CD4-positive, alpha-beta T cell (primary cell): ENCODE measurements around the gene LMF1. TPM values are rescaled to one million over a fixed set of nuclear protein-coding genes. Genes with fewer than 3 reads are reported as not detected.

Experiments
- ATAC-seq: fragments of 200-7000 bp; cut with Tn5 transposase; one replicate; pipeline ENCODE4 v1.10.0; 2022; ENCODE audit warnings: mild to moderate bottlenecking; ENCODE audit not compliant: poor library complexity
- CTCF ChIA-PET: fragments of 350-600 bp; sonication (Branson Sonifier 250); formaldehyde crosslinking; loops from one replicate; lab custom pipeline; 2021; ENCODE audit warnings: antibody characterized with exemption, inconsistent platforms; lab: Charles Lee
- POLR2A ChIA-PET: fragments of 350-600 bp; sonication (Branson Sonifier 250); formaldehyde crosslinking; loops from one replicate; lab custom pipeline; 2021; ENCODE audit warnings: antibody characterized with exemption, inconsistent platforms; lab: Charles Lee
- DNase-seq, 14 experiments: peaks; one replicate each; pipeline ENCODE4 v3.0.0-alpha.2; 2013 to 2020; ENCODE audit warnings: mixed read lengths in 2 of 14
- H3K27ac ChIP-seq, 2 donors: one replicate each; pipeline versions ENCODE4 v1.5.1 to v1.7.0; 2013; ENCODE audit warnings: low read length in 2 of 2, low read depth in 1 of 2, mild to moderate bottlenecking in 1 of 2
- H3K27me3 ChIP-seq, 2 experiments: 1 replicate in 1 of 2; 2 replicates in 1 of 2; pipeline versions ENCODE4 v1.6.1 to v1.7.0; 2013; ENCODE audit warnings: low read length in 2 of 2, control low read depth in 1 of 2, mild to moderate bottlenecking in 1 of 2, moderate library complexity in 1 of 2; ENCODE audit not compliant: insufficient read depth in 2 of 2, control insufficient read depth in 1 of 2
- H3K36me3 ChIP-seq: one replicate; pipeline ENCODE4 v1.6.1; 2013; ENCODE audit warnings: low read length, control low read depth; ENCODE audit not compliant: insufficient read depth
- H3K4me1 ChIP-seq: one replicate; pipeline ENCODE4 v1.6.1; 2013; ENCODE audit warnings: low read length, control low read depth; ENCODE audit not compliant: insufficient read depth
- H3K4me3 ChIP-seq: one replicate; pipeline ENCODE4 v1.5.1; 2013; ENCODE audit warnings: mild to moderate bottlenecking, low read length, moderate library complexity
- H3K9me3 ChIP-seq, 2 experiments: 1 replicate in 1 of 2; 2 replicates in 1 of 2; pipeline versions ENCODE4 v1.6.1 to v1.7.0; 2013; ENCODE audit warnings: low read length in 2 of 2, mild to moderate bottlenecking in 2 of 2, control low read depth in 1 of 2, moderate library complexity in 1 of 2; ENCODE audit not compliant: control insufficient read depth in 1 of 2, insufficient read depth in 1 of 2
- H3K27ac Mint-ChIP-seq: one replicate; pipeline ENCODE4 v1.8.0; 2020; ENCODE audit warnings: mixed read lengths
- H3K27me3 Mint-ChIP-seq: one replicate; pipeline ENCODE4 v1.8.0; 2021; ENCODE audit warnings: mixed read lengths
- H3K36me3 Mint-ChIP-seq: one replicate; pipeline ENCODE4 v1.8.0; 2021; ENCODE audit warnings: low read depth, mixed read lengths
- H3K4me1 Mint-ChIP-seq: one replicate; pipeline ENCODE4 v1.8.0; 2021; ENCODE audit warnings: low read depth, mixed read lengths
- H3K4me3 Mint-ChIP-seq: one replicate; pipeline ENCODE4 v1.8.0; 2020; ENCODE audit warnings: mild to moderate bottlenecking, mixed read lengths
- H3K9me3 Mint-ChIP-seq: one replicate; pipeline ENCODE4 v1.8.0; 2020; ENCODE audit warnings: mixed read lengths
- intact Hi-C, 2 experiments: fragments of 100-400 bp; cut with DNase I in 1 of 2; cut with micrococcal nuclease in 1 of 2; formaldehyde crosslinking; loops; one replicate each; pipeline versions ENCODE4 v1.15.1 to v1.9.0; 2023 to 2025; cut with DNase I, micrococcal nuclease
- total RNA-seq, 174 experiments: library from RNA in 2 of 174; stranded (reverse) in 2 of 174; gene quantifications; one replicate each; pipeline ENCODE4 v1.2.3 and lab custom pipeline; 2021 to 2026
- TF ChIP-seq, protein P1 (sequence below): fragments of 200-600 bp; IDR thresholded peaks from one replicate; pipeline ENCODE4 v1.8.0; 2022; ENCODE audit warnings: antibody characterized with exemption, mild to moderate bottlenecking

Gene LMF1
- total RNA-seq, 2 experiments from 2014 or later: 26.8 to 27.6 TPM

DNA sequence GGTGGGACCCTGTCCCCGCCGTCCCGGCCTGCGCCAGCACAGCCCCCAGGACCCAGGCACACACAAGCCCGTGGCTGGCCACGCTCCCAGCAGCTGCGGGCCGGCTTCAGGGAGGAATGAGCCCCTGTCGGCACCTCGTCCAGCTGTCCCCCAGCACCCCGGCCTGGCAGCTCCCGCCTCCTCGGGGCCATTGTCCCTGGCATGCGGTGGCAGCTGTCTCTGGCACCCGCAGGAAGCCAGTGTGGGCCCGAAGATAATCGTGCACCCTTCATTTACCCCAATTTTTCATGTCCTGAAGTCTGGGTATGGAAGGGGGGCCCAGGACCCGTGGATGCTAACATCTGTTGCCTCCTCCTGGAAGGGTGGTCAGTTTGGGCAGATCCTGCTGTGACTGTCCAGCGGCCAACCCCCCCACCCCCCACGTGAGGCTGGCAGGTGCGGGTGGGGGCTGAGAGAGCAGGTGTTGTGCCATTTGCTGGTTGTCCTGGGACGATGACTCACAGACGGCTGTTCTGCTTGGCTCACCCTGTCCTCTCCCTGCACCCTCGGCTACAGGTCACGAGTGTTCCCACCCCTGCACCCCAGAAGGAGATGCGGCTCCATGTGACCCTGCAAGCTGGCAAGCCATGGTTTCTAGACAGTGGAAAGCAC, 4.0 kb upstream of the LMF1 start:
- Mint-ChIP-seq H3K27ac (no peak overlapping the region), H3K36me3 (no peaks in the 10 kb centered on the region), H3K4me3 (peak overlapping the region; percentile 7), H3K4me1 (peaks cover 20% of the 10 kb centered on the region), H3K27me3 (no peaks in the 10 kb centered on the region), H3K9me3 (no peaks in the 10 kb centered on the region)
- Histone ChIP-seq H3K36me3 (no peaks in the 10 kb centered on the region), H3K9me3 (no peaks in the 10 kb centered on the region), H3K4me1 (peaks cover 33% of the 10 kb centered on the region), H3K27ac (no peak overlapping the region), H3K4me3 (no peak overlapping the region), H3K27me3 (peaks cover 0 to 4% of the 10 kb centered on the region in 2 experiments)
- ATAC-seq (no peak), DNase-seq (no peak)
- CTCF ChIA-PET: no interaction called here
- POLR2A ChIA-PET: no interaction called here
- intact Hi-C loops: loop anchor here in 1 of 2 experiments (5.0 kb wide), 1 partner anchor 167 kb away; no protein-coding TSS in a partner anchor
- TF ChIP-seq, protein P1, sequence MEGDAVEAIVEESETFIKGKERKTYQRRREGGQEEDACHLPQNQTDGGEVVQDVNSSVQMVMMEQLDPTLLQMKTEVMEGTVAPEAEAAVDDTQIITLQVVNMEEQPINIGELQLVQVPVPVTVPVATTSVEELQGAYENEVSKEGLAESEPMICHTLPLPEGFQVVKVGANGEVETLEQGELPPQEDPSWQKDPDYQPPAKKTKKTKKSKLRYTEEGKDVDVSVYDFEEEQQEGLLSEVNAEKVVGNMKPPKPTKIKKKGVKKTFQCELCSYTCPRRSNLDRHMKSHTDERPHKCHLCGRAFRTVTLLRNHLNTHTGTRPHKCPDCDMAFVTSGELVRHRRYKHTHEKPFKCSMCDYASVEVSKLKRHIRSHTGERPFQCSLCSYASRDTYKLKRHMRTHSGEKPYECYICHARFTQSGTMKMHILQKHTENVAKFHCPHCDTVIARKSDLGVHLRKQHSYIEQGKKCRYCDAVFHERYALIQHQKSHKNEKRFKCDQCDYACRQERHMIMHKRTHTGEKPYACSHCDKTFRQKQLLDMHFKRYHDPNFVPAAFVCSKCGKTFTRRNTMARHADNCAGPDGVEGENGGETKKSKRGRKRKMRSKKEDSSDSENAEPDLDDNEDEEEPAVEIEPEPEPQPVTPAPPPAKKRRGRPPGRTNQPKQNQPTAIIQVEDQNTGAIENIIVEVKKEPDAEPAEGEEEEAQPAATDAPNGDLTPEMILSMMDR: no peak

DNA sequence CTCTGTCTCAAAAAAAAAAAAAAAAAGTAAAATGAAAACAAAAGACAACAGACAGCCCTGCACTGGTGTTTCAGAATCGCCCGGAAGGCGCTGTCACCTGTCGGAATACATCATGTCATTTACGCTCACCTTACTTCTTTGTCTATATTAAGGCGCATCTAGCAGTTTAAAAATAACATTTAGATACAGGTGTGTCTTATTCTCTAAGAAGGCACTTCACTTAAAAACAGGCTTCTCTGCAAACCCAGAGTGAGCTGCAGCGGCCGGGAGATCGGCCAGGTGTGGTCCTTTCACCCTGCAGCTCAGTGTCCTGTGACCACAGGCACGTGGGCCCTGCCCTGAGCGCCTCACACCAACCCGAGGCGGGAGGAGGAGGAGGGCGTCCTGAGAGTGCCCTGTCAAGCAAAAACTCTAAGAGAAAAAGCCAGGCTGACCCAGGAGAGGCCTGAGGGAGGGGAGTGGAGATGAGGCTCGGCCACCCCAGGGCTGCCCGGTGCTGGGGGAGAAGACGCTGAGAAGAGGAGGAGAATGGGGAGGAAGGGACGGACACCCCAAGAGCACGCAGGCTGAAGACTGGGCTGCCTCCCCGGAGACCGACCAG, 3.3 kb upstream of the LMF1 start:
- peaks cover 35% of the 10 kb centered on the region for H3K4me1 ChIP-seq
- ATAC-seq: no peak
- Mint-ChIP-seq H3K27me3 (no peaks in the 10 kb centered on the region), H3K4me1 (peaks cover 26% of the 10 kb centered on the region), H3K4me3 (no peak overlapping the region), H3K36me3 (no peaks in the 10 kb centered on the region), H3K9me3 (no peaks in the 10 kb centered on the region), H3K27ac (no peak overlapping the region)
- H3K36me3 ChIP-seq: no peaks in the 10 kb centered on the region
- TF ChIP-seq, protein P1: no peak
- no peak for DNase-seq
- H3K27me3 ChIP-seq: no peaks in the 10 kb centered on the region
- no peak overlapping the region for H3K4me3 ChIP-seq
- CTCF ChIA-PET: no interaction called here
- intact Hi-C loops: loop anchor here in 1 of 2 experiments (5.0 kb wide), 1 partner anchor 167 kb away; no protein-coding TSS in a partner anchor
- POLR2A ChIA-PET: no interaction called here
- no peak overlapping the region for H3K27ac ChIP-seq
- H3K9me3 ChIP-seq: no peaks in the 10 kb centered on the region

DNA sequence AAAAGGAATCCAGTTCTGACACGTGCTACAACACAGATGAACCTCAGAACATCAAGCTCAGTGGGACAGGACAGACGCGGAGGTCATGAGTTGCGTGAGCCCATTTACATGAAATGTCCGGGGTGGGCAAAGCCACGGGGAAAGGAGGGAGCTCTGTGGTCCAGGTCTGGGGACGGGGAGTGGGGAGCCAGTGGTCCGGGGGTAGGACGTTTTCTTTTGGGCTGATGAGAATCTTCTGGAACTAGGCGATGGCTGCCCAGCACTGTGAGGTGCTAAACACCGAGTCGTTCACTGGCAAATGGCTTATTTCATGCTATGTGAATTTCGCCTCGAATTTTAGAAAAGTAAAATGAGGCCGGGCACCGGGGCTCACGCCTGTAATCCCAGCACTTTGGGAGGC, 2.6 kb upstream of the LMF1 start:
- no peak overlapping the region for H3K27ac Mint-ChIP-seq
- no peaks in the 10 kb centered on the region for H3K9me3 Mint-ChIP-seq
- POLR2A ChIA-PET: interaction anchor here (0.9 to 3.2 kb wide), 2 partner anchors 8 to 24 kb away, joined by 3 to 24 read pairs; partner anchors contain the start of gene SOX8
- intact Hi-C loops: loop anchor here in 1 of 2 experiments (5.0 kb wide), 1 partner anchor 166 kb away; no protein-coding TSS in a partner anchor
- Histone ChIP-seq H3K36me3 (no peaks in the 10 kb centered on the region), H3K27me3 (no peaks in the 10 kb centered on the region), H3K4me1 (peaks cover 40% of the 10 kb centered on the region), H3K4me3 (no peak overlapping the region), H3K9me3 (no peaks in the 10 kb centered on the region), H3K27ac (no peak overlapping the region)
- DNase-seq (no peak), ATAC-seq (no peak)
- H3K36me3 Mint-ChIP-seq: peaks cover 5% of the 10 kb centered on the region
- H3K27me3 Mint-ChIP-seq: no peaks in the 10 kb centered on the region
- peaks cover 31% of the 10 kb centered on the region for H3K4me1 Mint-ChIP-seq
- CTCF ChIA-PET: no interaction called here
- H3K4me3 Mint-ChIP-seq: no peak overlapping the region
- TF ChIP-seq, protein P1: no peak
